HepG2 (cell line): Measurements from ENCODE around the gene PTK7. TPM values are rescaled to one million over a fixed set of nuclear protein-coding genes. Genes with fewer than 3 reads are reported as not detected.

Experiments
- ATAC-seq: fragments of 200-7000 bp; cut with Tn5 transposase; 3 replicates; pipeline ENCODE4 v1.9.1; 2020; ENCODE audit warnings: mild to moderate bottlenecking, moderate library complexity
- BruUV-seq: library from RNA; stranded (reverse); fragments of 400-500 nt; replicated peaks from 2 replicates; lab custom pipeline; 2021; lab: Mats Ljungman, UMichigan
- CTCF ChIA-PET: fragments of 300-600 bp; formaldehyde crosslinking; extraction: SDS; loops from one replicate; lab custom pipeline; 2021; ENCODE audit warnings: low total read pairs, inconsistent platforms, low intra/inter-chr PET ratio; lab: Yijun Ruan, JAX
- POLR2A ChIA-PET: fragments of 350-600 bp; sonication (Branson Sonifier 250); formaldehyde crosslinking; loops from one replicate; lab custom pipeline; 2020; ENCODE audit warnings: antibody characterized with exemption, inconsistent platforms; lab: Yijun Ruan, JAX
- DNase-seq: peaks from one replicate; pipeline ENCODE4 v3.0.0-alpha.2; 2015; ENCODE audit warnings: low spot score
- FAIRE-seq: peaks from 3 replicates; lab custom pipeline; 2011; peaks lifted over from hg19 to GRCh38; lab: Jason Lieb, UNC
- H2AFZ ChIP-seq: one replicate; pipeline ENCODE4 v1.6.1; 2011; ENCODE audit warnings: low read length, inconsistent platforms
- H3K27ac ChIP-seq: fragments of 300-600 bp; 3 replicates; pipeline ENCODE4 v1.8.0; 2011; ENCODE audit warnings: mixed run types, mild to moderate bottlenecking, mixed read lengths, low read length, inconsistent platforms; ENCODE audit not compliant: insufficient read depth; ENCODE audit errors: extremely low read length
- H3K27me3 ChIP-seq, 2 experiments: fragments of 200-600 bp in 1 of 2; 2 replicates in 1 of 2; 3 replicates in 1 of 2; pipeline versions ENCODE4 v1.6.0 to v1.8.0; 2011; ENCODE audit warnings: low read length in 2 of 2, mild to moderate bottlenecking in 2 of 2, moderate library complexity in 2 of 2, inconsistent platforms in 1 of 2; ENCODE audit not compliant: insufficient read depth in 2 of 2, control insufficient read depth in 1 of 2
- H3K36me3 ChIP-seq, 2 experiments: fragments of 200-600 bp in 1 of 2; replicated peaks in 1 of 2; 2 replicates in 1 of 2; 3 replicates in 1 of 2; pipeline versions ENCODE4 v1.5.1 to v1.8.0; 2011; ENCODE audit warnings: low read length in 2 of 2, inconsistent platforms in 1 of 2; ENCODE audit not compliant: insufficient read depth in 2 of 2, control insufficient read depth in 1 of 2
- H3K4me1 ChIP-seq: 2 replicates; pipeline ENCODE4 v1.5.1; 2012; ENCODE audit warnings: low read length, inconsistent platforms; ENCODE audit not compliant: insufficient read depth
- H3K4me2 ChIP-seq: 2 replicates; pipeline ENCODE4 v1.6.0; 2011; ENCODE audit warnings: low read depth, low read length, inconsistent platforms
- H3K4me3 ChIP-seq, 3 experiments: fragments of 200-600 bp in 1 of 3; sonication (generic), shearing (Covaris generic) in 1 of 3; replicated peaks in 1 of 3; 2 replicates each; pipeline ENCODE4 v1.5.1; 2011 to 2016; ENCODE audit warnings: low read length in 3 of 3, inconsistent platforms in 2 of 3, low read depth in 2 of 3, mild to moderate bottlenecking in 2 of 3, control low read depth in 1 of 3, mixed read lengths in 1 of 3; ENCODE audit not compliant: insufficient read depth in 1 of 3
- H3K79me2 ChIP-seq: one replicate; pipeline ENCODE4 v1.6.1; 2011; ENCODE audit warnings: low read length, inconsistent platforms; ENCODE audit not compliant: insufficient read depth
- H3K9ac ChIP-seq: 2 replicates; pipeline ENCODE4 v1.6.0; 2011; ENCODE audit warnings: mild to moderate bottlenecking, low read depth, low read length, inconsistent platforms; ENCODE audit not compliant: insufficient read depth
- H3K9me3 ChIP-seq: 2 replicates; pipeline ENCODE4 v1.5.1; 2012; ENCODE audit warnings: mild to moderate bottlenecking, low read length
- H4K20me1 ChIP-seq: 2 replicates; pipeline ENCODE4 v1.6.0; 2011; ENCODE audit warnings: inconsistent platforms, mild to moderate bottlenecking, low read length, moderate library complexity; ENCODE audit not compliant: insufficient read depth
- ARNT2 ChIP-seq: sonication (generic); formaldehyde crosslinking; IDR thresholded peaks from 2 replicates; pipeline ENCODE4 v1.8.0; 2022; ENCODE audit warnings: mild to moderate bottlenecking, low read depth, missing genetic modification reagents, moderate library complexity
- DRAP1 ChIP-seq: IDR thresholded peaks from 2 replicates; pipeline ENCODE4 v1.6.1; 2016; ENCODE audit warnings: missing genetic modification reagents, missing compliant biosample characterization
- ESRRA ChIP-seq: sonication (generic); formaldehyde crosslinking; IDR thresholded peaks from 2 replicates; pipeline ENCODE4 v1.5.1; 2020; ENCODE audit warnings: mild to moderate bottlenecking, low read depth, missing genetic modification reagents
- FOXA1 ChIP-seq, 2 experiments: fragments of 450-650 bp in 1 of 2; sonication (generic) in 1 of 2; formaldehyde crosslinking in 1 of 2; IDR thresholded peaks; 2 replicates each; pipeline versions ENCODE4 v1.4.0 to v1.6.1; 2016 to 2020; ENCODE audit warnings: missing genetic modification reagents in 1 of 2
- IKZF4 ChIP-seq: sonication (generic); formaldehyde crosslinking; IDR thresholded peaks from 2 replicates; pipeline ENCODE4 v1.5.1; 2020; ENCODE audit warnings: borderline replicate concordance, mild to moderate bottlenecking, low read depth, missing genetic modification reagents; ENCODE audit errors: not compliant biosample characterization
- JDP2 ChIP-seq: sonication (generic); formaldehyde crosslinking; IDR thresholded peaks from 2 replicates; pipeline ENCODE4 v1.8.1; 2022; ENCODE audit warnings: missing genetic modification reagents, borderline replicate concordance
- MIER2 ChIP-seq: IDR thresholded peaks from 2 replicates; pipeline ENCODE4 v1.6.1; 2016; ENCODE audit warnings: missing biosample characterization, missing genetic modification reagents
- NR2F1 ChIP-seq, 2 experiments: fragments of 450-650 bp in 1 of 2; formaldehyde crosslinking in 1 of 2; IDR thresholded peaks; 2 replicates each; pipeline versions ENCODE4 v1.5.0 to v1.6.1; 2016 to 2020; ENCODE audit warnings: mild to moderate bottlenecking in 1 of 2, missing compliant biosample characterization in 1 of 2, missing genetic modification reagents in 1 of 2, moderate library complexity in 1 of 2
- PAF1 ChIP-seq: IDR thresholded peaks from 2 replicates; pipeline ENCODE4 v1.6.1; 2016; ENCODE audit warnings: missing genetic modification reagents, missing compliant biosample characterization
- RARG ChIP-seq: sonication (generic); formaldehyde crosslinking; IDR thresholded peaks from 2 replicates; pipeline ENCODE4 v1.4.0; 2020; ENCODE audit warnings: low read depth, mild to moderate bottlenecking, missing genetic modification reagents
- SNAPC2 ChIP-seq: sonication (generic); formaldehyde crosslinking; IDR thresholded peaks from 2 replicates; pipeline ENCODE4 v1.8.1; 2022; ENCODE audit warnings: mild to moderate bottlenecking, missing genetic modification reagents
- ZBTB21 ChIP-seq: sonication (generic); formaldehyde crosslinking; IDR thresholded peaks from 2 replicates; pipeline ENCODE4 v1.4.0; 2020; ENCODE audit warnings: missing genetic modification reagents
- ZBTB38 ChIP-seq: sonication (generic); formaldehyde crosslinking; IDR thresholded peaks from 2 replicates; pipeline ENCODE4 v1.5.1; 2020; ENCODE audit warnings: mild to moderate bottlenecking, missing genetic modification reagents
- ZFP36L2 ChIP-seq: sonication (generic); formaldehyde crosslinking; IDR thresholded peaks from 2 replicates; pipeline ENCODE4 v1.4.0; 2020; ENCODE audit warnings: missing genetic modification reagents
- ZHX1 ChIP-seq: sonication (generic); formaldehyde crosslinking; IDR thresholded peaks from 2 replicates; pipeline ENCODE4 v1.8.1; 2022; ENCODE audit warnings: low read depth, mild to moderate bottlenecking, missing genetic modification reagents
- ZNF547 ChIP-seq: sonication (generic); formaldehyde crosslinking; IDR thresholded peaks from 2 replicates; pipeline ENCODE4 v1.5.1; 2020; ENCODE audit warnings: mild to moderate bottlenecking, missing genetic modification reagents
- ZNF7 ChIP-seq: IDR thresholded peaks from 2 replicates; pipeline ENCODE4 v1.6.1; 2016; ENCODE audit warnings: missing biosample characterization, missing genetic modification reagents
- ZSCAN9 ChIP-seq: IDR thresholded peaks from 2 replicates; pipeline ENCODE4 v1.6.1; 2016; ENCODE audit warnings: borderline replicate concordance
- WGBS: methylation state at CpG from one replicate; pipeline ENCODE4 v1.1.6; 2017; ENCODE audit warnings: low lambda C conversion rate; 5-methylcytosine and 5-hydroxymethylcytosine counted together
- in situ Hi-C: cut with HindIII; loops from 2 replicates; pipeline ENCODE4 v1.10.0; 2017; ENCODE audit warnings: low pct_unique_long_range_greater_than_20kb; ENCODE audit not compliant: extremely low pct_ligation_motif_present
- intact Hi-C: fragments of 100-400 bp; cut with micrococcal nuclease; formaldehyde crosslinking; loops from one replicate; pipeline ENCODE4 v1.10.0; 2022; ENCODE audit not compliant: unreplicated experiment
- polyA plus RNA-seq, 8 experiments: library from polyadenylated mRNA; depleted of rRNA in 3 of 8; stranded (reverse) in 7 of 8; unstranded in 1 of 8; fragments of >200 nt; fragmentation: Illumina TruSeq in 4 of 8; extraction: Trizol in 4 of 8; gene quantifications; 2 replicates each; pipeline versions ENCODE4 v1.2.1 to v1.2.3, GENCODE V29; 2011 to 2016; ENCODE audit warnings: low read depth in 4 of 8, missing spikeins in 1 of 8, mixed read lengths in 1 of 8; ENCODE audit not compliant: insufficient read depth in 1 of 8
- total RNA-seq, 5 experiments: library from RNA; depleted of rRNA; stranded (reverse); fragments of >200 nt; fragmentation: Illumina TruSeq; extraction: Trizol; gene quantifications; 2 replicates each; pipeline ENCODE4 v1.2.3, GENCODE V29; 2016; ENCODE audit warnings: low read depth in 1 of 5

PTK7 gene
- total and polyA plus RNA-seq, 2 of the 13 experiments (the other 11 are each of a cell fraction or from before 2014, with no cell fraction given), result 98.5 to 99.8 TPM

GRCh38 chr6:43172104-43173007 is 96.2 kb downstream of the PTK7 start:
- Histone ChIP-seq H3K79me2 (peaks cover 36% of the 10 kb centered on the region), H3K36me3 (peaks cover 12 to 24% of the 10 kb centered on the region in 2 experiments), H2AFZ (no peak overlapping the region), H3K4me1 (peaks cover 37% of the 10 kb centered on the region), H4K20me1 (peaks cover 32% of the 10 kb centered on the region), H3K27ac (peak overlapping the region; percentile 79), H3K4me2 (peak overlapping the region; percentile 95), H3K4me3 (peak overlapping the region; percentile 95 to 97 (median 95)), H3K9me3 (no peaks in the 10 kb centered on the region), H3K27me3 (no peaks in the 10 kb centered on the region; a peak in 1 of 5 replicates), H3K9ac (peak overlapping the region; percentile 96)
- 2% methylated on average over 46 of the region's 46 CpGs for WGBS
- peak; percentile 29 for DNase-seq
- BruUV-seq, result no TSS peak
- no peak for ATAC-seq
- ChIA-PET CTCF (no interaction called here), POLR2A (interaction anchor here (1.1 to 2.7 kb wide), 8 partner anchors 10 to 390 kb away, joined by 3 to 11 read pairs (median 7); partner anchors contain the start of genes ABCC10, CUL7, CUL9 and KLC4)
- intact Hi-C loops (loop anchor here (5.0 kb wide), 1 partner anchor 455 kb away; the partner anchor contains the start of gene GTPBP2), in situ Hi-C loops (no loop called here)
- no peak for FAIRE-seq
- no peak for TF ChIP-seq JDP2 (CRISPR knock-in tag)
- TF ChIP-seq PAF1 (CRISPR knock-in tag), result no peak
- no peak for TF ChIP-seq ZFP36L2 (CRISPR knock-in tag)
- TF ChIP-seq ZNF547 (CRISPR knock-in tag), result no peak
- TF ChIP-seq ZSCAN9 (CRISPR knock-in tag), result no peak
- no peak for TF ChIP-seq ZNF7 (CRISPR knock-in tag)
- TF ChIP-seq ARNT2, result no peak
- no peak for TF ChIP-seq RARG
- no peak for TF ChIP-seq ESRRA (CRISPR knock-in tag)
- TF ChIP-seq IKZF4 (CRISPR knock-in tag), result no peak
- no peak; the same call in 1 of the 2 replicates for TF ChIP-seq ZBTB38 (CRISPR knock-in tag)
- TF ChIP-seq DRAP1 (CRISPR knock-in tag), result no peak
- no peak for TF ChIP-seq FOXA1 (IDR thresholded peaks at IDR 0.05)
- TF ChIP-seq FOXA1 (CRISPR knock-in tag; IDR thresholded peaks at IDR 0.05), result no peak
- TF ChIP-seq ZHX1 (CRISPR knock-in tag), result no peak
- no peak for TF ChIP-seq SNAPC2 (CRISPR knock-in tag)
- TF ChIP-seq ZBTB21 (CRISPR knock-in tag), result 0 out of 2 replicates have a peak, but pooled peaks have one; percentile 20
- no peak for TF ChIP-seq NR2F1 (CRISPR knock-in tag; IDR thresholded peaks at IDR 0.05)
- TF ChIP-seq MIER2 (CRISPR knock-in tag), result no peak
